ENCODE results near the gene CDK8. TPM values are rescaled to one million over a fixed set of nuclear protein-coding genes. Genes with fewer than 3 reads are reported as not detected.

Gene CDK8
- total RNA-seq, 1 donor from 2014 or later = 4.3 TPM

DNA sequence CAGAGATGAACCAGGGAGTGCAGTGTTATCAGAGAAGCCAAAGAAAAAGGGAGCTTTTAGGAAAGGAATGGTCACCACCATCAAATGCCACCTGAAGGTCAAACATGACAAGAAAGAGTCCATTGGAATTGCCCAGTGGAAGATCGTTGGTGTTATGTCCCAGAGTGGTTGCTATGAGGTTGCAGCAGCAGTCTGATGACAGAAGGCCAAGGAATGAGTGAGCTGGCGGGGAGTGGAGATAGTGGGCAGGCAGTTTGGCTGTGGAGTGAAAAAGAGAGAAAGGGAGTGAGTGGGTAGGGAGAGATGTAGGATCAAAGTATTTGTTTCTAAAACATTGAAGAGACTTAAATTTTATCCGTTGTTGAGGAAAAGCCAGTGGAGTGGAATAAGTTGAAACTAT is 186.2 kb downstream of the CDK8 start:
- TF ChIP-seq, protein P1, sequence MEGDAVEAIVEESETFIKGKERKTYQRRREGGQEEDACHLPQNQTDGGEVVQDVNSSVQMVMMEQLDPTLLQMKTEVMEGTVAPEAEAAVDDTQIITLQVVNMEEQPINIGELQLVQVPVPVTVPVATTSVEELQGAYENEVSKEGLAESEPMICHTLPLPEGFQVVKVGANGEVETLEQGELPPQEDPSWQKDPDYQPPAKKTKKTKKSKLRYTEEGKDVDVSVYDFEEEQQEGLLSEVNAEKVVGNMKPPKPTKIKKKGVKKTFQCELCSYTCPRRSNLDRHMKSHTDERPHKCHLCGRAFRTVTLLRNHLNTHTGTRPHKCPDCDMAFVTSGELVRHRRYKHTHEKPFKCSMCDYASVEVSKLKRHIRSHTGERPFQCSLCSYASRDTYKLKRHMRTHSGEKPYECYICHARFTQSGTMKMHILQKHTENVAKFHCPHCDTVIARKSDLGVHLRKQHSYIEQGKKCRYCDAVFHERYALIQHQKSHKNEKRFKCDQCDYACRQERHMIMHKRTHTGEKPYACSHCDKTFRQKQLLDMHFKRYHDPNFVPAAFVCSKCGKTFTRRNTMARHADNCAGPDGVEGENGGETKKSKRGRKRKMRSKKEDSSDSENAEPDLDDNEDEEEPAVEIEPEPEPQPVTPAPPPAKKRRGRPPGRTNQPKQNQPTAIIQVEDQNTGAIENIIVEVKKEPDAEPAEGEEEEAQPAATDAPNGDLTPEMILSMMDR (IDR thresholded peaks at IDR 0.05) = no peak
- no peak overlapping the region for H3K4me3 ChIP-seq
- DNase-seq (ENCODE audit: low spot score in 2 of 2) = no peak
- no peaks in the 10 kb centered on the region for H3K4me1 ChIP-seq
- no peak overlapping the region for H3K27ac ChIP-seq
- no peaks in the 10 kb centered on the region for H3K36me3 ChIP-seq
- peaks cover 20 to 23% of the 10 kb centered on the region in 2 donors for H3K9me3 ChIP-seq
- no peaks in the 10 kb centered on the region for H3K27me3 ChIP-seq
- intact Hi-C loops (cut with DNase I) = no loop called here

DNA sequence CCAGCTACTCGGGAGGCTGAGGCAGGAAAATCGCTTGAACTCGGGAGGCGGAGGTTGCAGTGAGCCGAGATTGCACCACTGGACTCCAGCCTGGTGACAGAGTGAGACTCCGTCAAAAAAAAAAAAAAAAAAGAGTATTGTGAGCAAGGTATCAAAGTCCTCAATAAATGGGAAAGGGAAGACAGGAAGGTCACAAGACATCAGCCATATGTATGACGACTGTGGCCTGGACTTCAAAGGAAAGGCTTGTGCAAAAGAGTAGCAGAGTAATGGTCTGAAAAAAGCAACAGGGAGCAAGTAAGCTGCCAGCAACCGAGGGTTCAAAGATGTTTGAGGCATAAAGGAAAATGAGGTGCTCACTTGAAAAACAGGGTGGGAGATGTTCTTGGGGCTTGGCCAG is 187.5 kb downstream of the CDK8 start:
- no peaks in the 10 kb centered on the region for H3K27me3 ChIP-seq
- no peak for DNase-seq (ENCODE audit: low spot score in 2 of 2)
- TF ChIP-seq, protein P1 (IDR thresholded peaks at IDR 0.05) = no peak
- no peaks in the 10 kb centered on the region for H3K4me1 ChIP-seq
- intact Hi-C loops (cut with DNase I) = no loop called here
- H3K9me3 ChIP-seq = peaks cover 11 to 12% of the 10 kb centered on the region in 2 donors
- H3K36me3 ChIP-seq = no peaks in the 10 kb centered on the region
- no peak overlapping the region for H3K4me3 ChIP-seq
- H3K27ac ChIP-seq = no peak overlapping the region

DNA sequence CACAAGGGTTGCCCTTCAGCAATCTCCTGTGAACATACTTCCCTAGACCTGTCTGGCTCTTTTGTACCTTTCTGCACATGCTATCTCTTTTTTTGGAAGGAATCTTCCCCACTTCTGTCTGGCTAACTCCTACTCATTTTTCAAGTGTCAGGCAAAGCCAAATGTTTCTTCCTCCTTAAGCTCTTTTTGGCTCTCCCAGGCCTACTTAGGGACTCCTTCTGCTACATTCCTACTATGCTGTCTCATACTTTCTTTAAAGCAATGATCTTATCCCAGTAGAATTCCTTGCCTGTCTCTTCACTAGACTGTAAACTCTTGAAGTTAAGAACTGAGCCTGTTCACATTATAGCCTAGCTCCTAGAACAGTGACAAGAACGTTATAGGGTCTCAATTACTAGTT is 188.6 kb downstream of the CDK8 start:
- DNase-seq (ENCODE audit: low spot score in 2 of 2) = no peak
- Histone ChIP-seq H3K36me3 (no peaks in the 10 kb centered on the region), H3K4me1 (no peaks in the 10 kb centered on the region), H3K27ac (peak overlapping the region; percentile 17 to 36), H3K27me3 (no peaks in the 10 kb centered on the region), H3K9me3 (peaks cover under 1 to 3% of the 10 kb centered on the region in 2 donors), H3K4me3 (no peak overlapping the region)
- TF ChIP-seq, protein P1 (IDR thresholded peaks at IDR 0.05) = no peak
- intact Hi-C loops (cut with DNase I) = loop anchor here (2.0 kb wide), 1 partner anchor 18 kb away; no protein-coding TSS in a partner anchor

DNA sequence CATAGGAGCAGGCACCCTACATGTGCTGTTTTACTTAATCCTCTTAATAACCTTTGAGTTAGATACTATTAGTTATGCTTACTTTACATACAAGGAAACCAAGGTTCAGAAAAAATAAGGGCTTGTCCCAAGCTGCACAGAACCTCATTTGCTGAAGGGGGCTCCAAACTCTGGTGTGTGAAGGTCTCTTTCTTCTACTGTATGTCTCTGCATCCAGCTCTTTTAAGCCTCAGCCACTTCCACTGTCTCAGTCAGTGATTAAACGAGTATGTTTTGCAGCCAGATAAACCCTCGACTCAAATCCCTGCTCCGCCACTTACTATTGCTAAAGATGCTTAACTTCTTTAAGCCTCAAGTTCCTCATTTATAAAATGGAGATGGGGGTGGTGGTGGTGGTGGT is 191.2 kb downstream of the CDK8 start:
- intact Hi-C loops (cut with DNase I) = no loop called here

DNA sequence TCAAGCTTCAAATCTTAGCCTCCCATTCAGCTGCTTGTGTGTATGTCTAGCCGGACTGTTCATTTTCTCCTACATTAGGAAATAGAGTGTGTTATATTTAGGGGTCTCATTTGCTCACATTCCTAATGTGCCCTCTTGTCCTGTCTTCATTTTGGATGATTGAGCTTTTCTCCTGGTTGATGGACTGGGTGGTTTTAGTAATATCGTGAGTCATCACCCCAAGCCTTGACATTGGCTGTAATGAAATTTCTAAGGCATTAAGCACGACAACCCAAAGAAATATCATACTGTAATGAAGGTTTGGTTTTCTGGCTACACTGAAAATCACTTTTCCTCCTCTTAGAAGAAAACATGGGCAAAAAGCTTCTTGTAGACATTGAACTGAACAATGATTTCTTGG is 192.8 kb downstream of the CDK8 start:
- no peaks in the 10 kb centered on the region for H3K9me3 ChIP-seq
- no peak overlapping the region for H3K4me3 ChIP-seq

More for the DNA sequence above, 191.2 kb downstream of the CDK8 start:
- H3K4me1 ChIP-seq = no peaks in the 10 kb centered on the region
- DNase-seq (ENCODE audit: low spot score in 2 of 2) = no peak
- H3K36me3 ChIP-seq = no peaks in the 10 kb centered on the region
- TF ChIP-seq, protein P1 (IDR thresholded peaks at IDR 0.05) = no peak
- no peak overlapping the region for H3K4me3 ChIP-seq
- H3K27me3 ChIP-seq = no peaks in the 10 kb centered on the region
- no peak overlapping the region for H3K27ac ChIP-seq
- H3K9me3 ChIP-seq = no peaks in the 10 kb centered on the region

More for the DNA sequence above, 192.8 kb downstream of the CDK8 start:
- intact Hi-C loops (cut with DNase I) = no loop called here
- TF ChIP-seq, protein P1 (IDR thresholded peaks at IDR 0.05) = no peak
- H3K27ac ChIP-seq = no peak overlapping the region
- H3K4me1 ChIP-seq = no peaks in the 10 kb centered on the region
- H3K36me3 ChIP-seq = no peaks in the 10 kb centered on the region
- no peaks in the 10 kb centered on the region for H3K27me3 ChIP-seq
- DNase-seq (ENCODE audit: low spot score in 2 of 2) = no peak
